Keratinocyte (primary cell): ENCODE measurements around the gene RNASE8.

Experiments used
- EZH2 ChIP-seq: IDR thresholded peaks from one replicate; pipeline ENCODE4 v1.6.1; 2012; ENCODE audit warnings: inconsistent platforms, mild to moderate bottlenecking, low read length, moderate library complexity
- TF ChIP-seq, protein P1 (sequence below), 3 experiments: IDR thresholded peaks in 1 of 3; conservative IDR thresholded peaks in 1 of 3; optimal IDR thresholded peaks in 1 of 3; 2 replicates in 2 of 3; 3 replicates in 1 of 3; pipeline versions ENCODE3 to v1.5.1; 2011; ENCODE audit warnings: low read length in 3 of 3, mild to moderate bottlenecking in 3 of 3, moderate library complexity in 2 of 3, control low read depth in 1 of 3, inconsistent platforms in 1 of 3; ENCODE audit not compliant: insufficient read depth in 2 of 3; ENCODE audit errors: extremely low read depth in 1 of 3

DNA sequence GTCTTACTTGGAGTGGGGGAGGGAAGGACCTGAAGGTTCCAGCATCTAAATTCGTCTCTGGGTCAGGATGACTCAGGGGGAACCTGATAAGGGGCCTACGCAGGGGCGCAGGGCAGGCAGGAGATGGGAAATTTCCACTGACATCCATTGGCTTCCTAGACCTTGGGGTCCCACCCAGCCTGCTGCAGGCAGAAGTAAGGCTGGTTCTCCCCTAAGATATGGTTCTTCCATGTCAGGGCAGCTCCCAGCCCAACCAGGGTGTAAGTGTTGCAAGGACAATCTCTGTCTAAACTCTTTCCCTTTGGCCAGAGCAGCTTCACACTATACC lies 30.7 kb upstream of the RNASE8 start:
- TF ChIP-seq, protein P1, sequence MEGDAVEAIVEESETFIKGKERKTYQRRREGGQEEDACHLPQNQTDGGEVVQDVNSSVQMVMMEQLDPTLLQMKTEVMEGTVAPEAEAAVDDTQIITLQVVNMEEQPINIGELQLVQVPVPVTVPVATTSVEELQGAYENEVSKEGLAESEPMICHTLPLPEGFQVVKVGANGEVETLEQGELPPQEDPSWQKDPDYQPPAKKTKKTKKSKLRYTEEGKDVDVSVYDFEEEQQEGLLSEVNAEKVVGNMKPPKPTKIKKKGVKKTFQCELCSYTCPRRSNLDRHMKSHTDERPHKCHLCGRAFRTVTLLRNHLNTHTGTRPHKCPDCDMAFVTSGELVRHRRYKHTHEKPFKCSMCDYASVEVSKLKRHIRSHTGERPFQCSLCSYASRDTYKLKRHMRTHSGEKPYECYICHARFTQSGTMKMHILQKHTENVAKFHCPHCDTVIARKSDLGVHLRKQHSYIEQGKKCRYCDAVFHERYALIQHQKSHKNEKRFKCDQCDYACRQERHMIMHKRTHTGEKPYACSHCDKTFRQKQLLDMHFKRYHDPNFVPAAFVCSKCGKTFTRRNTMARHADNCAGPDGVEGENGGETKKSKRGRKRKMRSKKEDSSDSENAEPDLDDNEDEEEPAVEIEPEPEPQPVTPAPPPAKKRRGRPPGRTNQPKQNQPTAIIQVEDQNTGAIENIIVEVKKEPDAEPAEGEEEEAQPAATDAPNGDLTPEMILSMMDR (optimal IDR thresholded peaks at IDR 0.05 in 1 of 3, IDR thresholded peaks at IDR 0.05 in 1 of 3, conservative IDR thresholded peaks at IDR 0.05 in 1 of 3; ENCODE audit: extremely low read depth in 1 of 3, insufficient read depth in 2 of 3, low read length in 3 of 3): no peak
- no peak for TF ChIP-seq EZH2
